Nephron progenitor cell (in vitro differentiated cells): ENCODE measurements around the gene CLEC4D.
A peak's percentile ranks its signal among the peaks of the same experiment; 100 is the strongest.

ENCODE experiments used
- DNase-seq: peaks from one replicate; pipeline ENCODE4 v3.0.0; 2021
- H3K27ac Mint-ChIP-seq: 2 replicates; pipeline ENCODE4 v1.8.0; 2021; ENCODE audit warnings: mild to moderate bottlenecking, moderate library complexity, mixed read lengths
- H3K27me3 Mint-ChIP-seq: 2 replicates; pipeline ENCODE4 v1.8.0; 2021; ENCODE audit warnings: mild to moderate bottlenecking, low read depth, mixed read lengths; ENCODE audit not compliant: poor library complexity
- H3K36me3 Mint-ChIP-seq: 2 replicates; pipeline ENCODE4 v1.8.0; 2021; ENCODE audit warnings: low read depth, mixed read lengths
- H3K4me1 Mint-ChIP-seq: 2 replicates; pipeline ENCODE4 v1.8.0; 2021; ENCODE audit warnings: mixed read lengths
- H3K4me3 Mint-ChIP-seq: 2 replicates; pipeline ENCODE4 v1.8.0; 2021; ENCODE audit warnings: mild to moderate bottlenecking, moderate library complexity, mixed read lengths
- H3K9me3 Mint-ChIP-seq: 2 replicates; pipeline ENCODE4 v1.8.0; 2021; ENCODE audit warnings: mild to moderate bottlenecking, moderate library complexity, mixed read lengths
- TF ChIP-seq, protein P1 (sequence below): fragments of 200-600 bp; sonication (generic); IDR thresholded peaks from 2 replicates; pipeline ENCODE4 v1.5.0; 2021; ENCODE audit warnings: antibody characterized with exemption

CLEC4D gene

DNA sequence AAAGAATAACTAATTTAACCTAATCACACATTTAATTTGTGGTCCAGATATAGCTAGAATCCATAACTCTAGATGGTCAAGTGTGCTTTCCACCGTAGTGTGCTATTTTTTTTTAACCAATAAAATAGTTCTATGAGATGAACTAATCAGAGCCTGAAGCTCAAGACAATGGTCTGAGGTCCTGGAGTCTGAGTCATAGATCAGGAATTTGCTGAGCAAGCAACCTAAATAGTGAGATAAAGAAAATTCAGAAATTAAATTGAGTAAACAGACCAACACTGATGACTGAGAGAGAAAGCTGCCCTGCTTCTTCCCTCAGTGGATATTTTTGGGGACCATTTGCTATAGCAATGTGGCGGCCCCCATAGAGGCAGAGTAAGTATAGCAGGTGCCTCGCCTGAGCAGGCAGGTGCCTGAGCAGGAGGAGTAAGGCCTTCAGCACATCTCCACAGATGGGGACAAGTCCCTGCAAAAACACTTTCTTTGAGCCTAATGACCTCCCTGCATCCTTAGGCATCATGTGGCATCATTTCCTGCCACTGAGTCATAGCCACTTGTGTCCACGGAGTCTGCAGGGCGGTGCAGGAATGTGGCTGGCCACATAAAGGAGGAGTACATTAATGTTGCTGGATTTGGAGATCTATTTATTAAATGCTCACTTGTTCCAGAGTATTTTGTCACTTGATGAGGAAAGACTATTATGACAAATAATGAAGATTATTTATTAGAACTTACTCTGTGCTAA is 41.3 kb downstream of the CLEC4D start:
- TF ChIP-seq, protein P1, sequence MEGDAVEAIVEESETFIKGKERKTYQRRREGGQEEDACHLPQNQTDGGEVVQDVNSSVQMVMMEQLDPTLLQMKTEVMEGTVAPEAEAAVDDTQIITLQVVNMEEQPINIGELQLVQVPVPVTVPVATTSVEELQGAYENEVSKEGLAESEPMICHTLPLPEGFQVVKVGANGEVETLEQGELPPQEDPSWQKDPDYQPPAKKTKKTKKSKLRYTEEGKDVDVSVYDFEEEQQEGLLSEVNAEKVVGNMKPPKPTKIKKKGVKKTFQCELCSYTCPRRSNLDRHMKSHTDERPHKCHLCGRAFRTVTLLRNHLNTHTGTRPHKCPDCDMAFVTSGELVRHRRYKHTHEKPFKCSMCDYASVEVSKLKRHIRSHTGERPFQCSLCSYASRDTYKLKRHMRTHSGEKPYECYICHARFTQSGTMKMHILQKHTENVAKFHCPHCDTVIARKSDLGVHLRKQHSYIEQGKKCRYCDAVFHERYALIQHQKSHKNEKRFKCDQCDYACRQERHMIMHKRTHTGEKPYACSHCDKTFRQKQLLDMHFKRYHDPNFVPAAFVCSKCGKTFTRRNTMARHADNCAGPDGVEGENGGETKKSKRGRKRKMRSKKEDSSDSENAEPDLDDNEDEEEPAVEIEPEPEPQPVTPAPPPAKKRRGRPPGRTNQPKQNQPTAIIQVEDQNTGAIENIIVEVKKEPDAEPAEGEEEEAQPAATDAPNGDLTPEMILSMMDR, result no peak

DNA sequence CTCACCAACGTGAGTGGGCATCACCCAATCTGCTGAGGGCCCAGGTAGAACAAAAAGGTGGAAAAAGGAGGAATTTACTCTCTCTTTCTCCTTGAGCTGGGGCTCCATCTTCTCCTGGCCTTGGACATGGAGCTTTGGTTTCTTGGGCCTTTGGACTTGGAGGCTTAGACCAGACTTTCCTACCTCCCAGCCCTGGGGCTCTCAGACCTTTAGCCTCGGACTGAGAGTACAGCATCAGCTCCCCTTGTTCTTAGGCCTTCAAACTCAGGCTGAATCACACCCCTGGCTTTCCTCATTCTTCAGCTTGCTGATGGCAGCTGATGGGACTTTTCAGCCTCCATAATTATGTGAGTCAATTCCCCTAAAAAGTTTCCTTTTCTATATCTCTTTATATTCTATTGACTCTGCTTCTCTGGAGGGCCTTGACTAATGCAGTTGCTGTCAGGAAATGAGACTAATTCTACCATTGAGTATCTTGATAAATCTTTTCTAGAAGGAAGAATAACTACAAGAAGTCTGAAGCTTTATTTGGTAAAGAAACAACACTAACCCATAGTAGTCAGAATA is 43.3 kb downstream of the CLEC4D start:
- Mint-ChIP-seq H3K4me3 (no peak overlapping the region), H3K27me3 (peaks cover 5% of the 10 kb centered on the region), H3K9me3 (peaks cover 18% of the 10 kb centered on the region), H3K4me1 (no peaks in the 10 kb centered on the region), H3K36me3 (no peaks in the 10 kb centered on the region), H3K27ac (no peak overlapping the region)
- no peak for DNase-seq
- TF ChIP-seq, protein P1, result no peak

More for the DNA sequence above, 41.3 kb downstream of the CLEC4D start:
- no peak overlapping the region for H3K27ac Mint-ChIP-seq
- peaks cover 5% of the 10 kb centered on the region for H3K27me3 Mint-ChIP-seq
- no peak overlapping the region for H3K4me3 Mint-ChIP-seq
- no peaks in the 10 kb centered on the region for H3K4me1 Mint-ChIP-seq
- H3K9me3 Mint-ChIP-seq, result peaks cover 3% of the 10 kb centered on the region
- no peak for DNase-seq
- no peaks in the 10 kb centered on the region for H3K36me3 Mint-ChIP-seq

DNA sequence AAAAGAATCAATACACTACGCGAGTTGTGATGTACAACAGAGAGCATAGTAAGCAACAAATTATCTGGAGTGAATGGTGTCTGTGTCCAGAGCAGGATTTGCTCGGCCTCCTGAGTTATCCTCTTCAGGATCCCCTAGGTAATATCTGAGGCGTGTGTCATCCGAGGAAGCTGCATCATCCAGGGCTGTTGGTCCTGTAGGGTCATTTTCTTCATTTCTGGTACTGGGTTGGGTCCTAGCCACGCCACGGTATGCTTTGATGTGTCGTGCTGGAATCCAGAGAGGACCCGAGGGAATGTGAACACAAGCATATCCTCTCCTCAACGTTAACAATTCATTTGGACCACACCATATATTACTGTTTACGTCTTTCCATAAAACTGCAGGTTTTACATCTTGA is 46.4 kb downstream of the CLEC4D start:
- Mint-ChIP-seq H3K4me3 (no peak overlapping the region), H3K9me3 (peaks cover 37% of the 10 kb centered on the region), H3K4me1 (no peaks in the 10 kb centered on the region), H3K36me3 (no peaks in the 10 kb centered on the region), H3K27me3 (peaks cover 7% of the 10 kb centered on the region), H3K27ac (peak overlapping the region; percentile 20)
- TF ChIP-seq, protein P1, result no peak
- DNase-seq, result no peak

DNA sequence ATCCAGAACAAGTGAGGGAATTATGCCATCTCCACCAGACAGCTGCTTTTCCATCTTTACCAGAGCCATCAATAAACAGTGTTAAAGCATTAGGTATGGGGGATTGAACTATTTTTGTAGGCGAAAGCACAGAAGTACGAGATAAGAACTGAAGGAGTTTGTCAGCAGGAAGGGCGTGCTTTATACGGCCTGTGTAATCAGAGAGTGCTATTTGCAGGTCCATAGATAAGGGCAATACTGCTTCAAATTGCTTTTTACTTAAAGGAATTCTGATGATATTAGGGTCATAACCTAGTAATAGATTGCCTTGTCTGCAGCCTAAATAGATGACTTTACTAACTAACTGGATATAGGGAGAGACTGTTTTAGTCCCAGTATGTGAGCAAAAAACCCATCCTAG is 47.7 kb downstream of the CLEC4D start:
- no peaks in the 10 kb centered on the region for H3K36me3 Mint-ChIP-seq
- H3K27ac Mint-ChIP-seq, result no peak overlapping the region
- DNase-seq, result no peak
- peaks cover 37% of the 10 kb centered on the region for H3K9me3 Mint-ChIP-seq
- TF ChIP-seq, protein P1, result no peak
- H3K27me3 Mint-ChIP-seq, result peaks cover 7% of the 10 kb centered on the region
- H3K4me3 Mint-ChIP-seq, result no peak overlapping the region
- H3K4me1 Mint-ChIP-seq, result no peaks in the 10 kb centered on the region

DNA sequence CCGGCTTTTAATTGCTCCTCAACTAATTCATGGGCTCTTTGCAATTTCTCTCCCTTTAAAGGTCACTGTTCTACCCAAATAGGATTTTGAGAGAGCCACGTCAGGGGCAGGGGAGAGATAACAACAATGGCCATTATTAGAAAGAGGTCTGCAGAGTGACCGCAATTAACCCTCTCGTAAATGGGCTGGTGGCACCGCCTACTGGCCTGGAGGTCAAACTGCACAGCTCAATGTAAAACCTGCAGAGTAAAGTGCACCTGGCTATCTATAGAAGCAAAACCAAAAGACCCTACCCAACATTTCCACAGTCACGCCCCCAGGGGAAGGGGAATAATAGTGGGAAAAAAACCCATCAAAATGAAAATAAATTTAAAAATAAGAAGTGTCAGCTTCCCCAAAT is 49.0 kb downstream of the CLEC4D start:
- no peak overlapping the region for H3K4me3 Mint-ChIP-seq
- no peak for DNase-seq
- TF ChIP-seq, protein P1, result no peak
- H3K36me3 Mint-ChIP-seq, result no peaks in the 10 kb centered on the region
- no peaks in the 10 kb centered on the region for H3K4me1 Mint-ChIP-seq
- H3K9me3 Mint-ChIP-seq, result peaks cover 37% of the 10 kb centered on the region
- H3K27ac Mint-ChIP-seq, result no peak overlapping the region
- H3K27me3 Mint-ChIP-seq, result peaks cover 7% of the 10 kb centered on the region

DNA sequence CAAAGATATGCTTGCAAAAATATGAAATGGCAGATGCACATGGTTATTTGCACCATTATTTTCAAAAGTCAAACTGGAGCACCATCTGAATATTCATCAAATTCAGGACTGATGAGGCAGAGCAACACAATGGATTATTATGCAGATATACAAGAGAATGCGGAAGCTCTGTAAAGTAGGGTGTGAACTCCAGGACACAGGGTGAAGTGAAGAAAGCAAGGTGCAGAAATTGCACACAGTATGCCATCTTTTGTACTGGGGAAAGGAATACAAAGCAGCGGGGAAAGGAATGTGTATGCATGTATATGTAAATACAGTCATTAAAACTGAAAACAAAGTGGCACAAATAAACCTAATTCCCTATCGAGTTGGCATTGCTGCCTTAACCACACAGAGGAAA is 50.1 kb downstream of the CLEC4D start:
- no peak overlapping the region for H3K27ac Mint-ChIP-seq

More for the DNA sequence above, 50.1 kb downstream of the CLEC4D start:
- H3K4me1 Mint-ChIP-seq, result no peaks in the 10 kb centered on the region
- no peaks in the 10 kb centered on the region for H3K36me3 Mint-ChIP-seq
- TF ChIP-seq, protein P1, result no peak
- H3K4me3 Mint-ChIP-seq, result no peak overlapping the region
- H3K9me3 Mint-ChIP-seq, result peaks cover 37% of the 10 kb centered on the region
- peaks cover 4% of the 10 kb centered on the region for H3K27me3 Mint-ChIP-seq
- DNase-seq, result no peak
